Stomach (tissue), 9 donors: ENCODE measurements around the gene ARFGAP3. TPM values are rescaled to one million over a fixed set of nuclear protein-coding genes. Genes with fewer than 3 reads are reported as not detected.
A peak's percentile ranks its signal among the peaks of the same experiment; 100 is the strongest.
"Not testable (repeated sequence)": the region's sequence is repeated elsewhere in the genome, so short reads cannot be mapped to it uniquely, and the experiment has no call there.

Source experiments
- DNase-seq, 2 donors: peaks; one replicate each; pipeline versions ENCODE4 v3.0.0 to v3.0.0-alpha.2; 2013 to 2019
- H3K27ac ChIP-seq, 5 donors: fragments of 200-600 bp in 4 of 5; sonication (generic) in 4 of 5; one replicate each; pipeline ENCODE4 v1.5.1; 2013 to 2019; ENCODE audit warnings: mild to moderate bottlenecking in 1 of 5, moderate library complexity in 1 of 5
- H3K27me3 ChIP-seq, 3 donors: fragments of 200-600 bp; sonication (generic); one replicate each; pipeline ENCODE4 v1.5.1; 2017 to 2019; ENCODE audit warnings: mixed run types in 1 of 3
- H3K36me3 ChIP-seq, 4 donors: fragments of 200-600 bp; sonication (generic); 1 replicate in 3 of 4; 2 replicates in 1 of 4; pipeline ENCODE4 v1.5.1; 2016 to 2019
- H3K4me1 ChIP-seq, 4 donors: fragments of 200-600 bp; sonication (generic); one replicate each; pipeline ENCODE4 v1.5.1; 2016 to 2019
- H3K4me3 ChIP-seq, 4 donors: fragments of 200-600 bp; sonication (generic) in 3 of 4; one replicate each; pipeline ENCODE4 v1.5.1; 2016 to 2019; ENCODE audit warnings: mild to moderate bottlenecking in 1 of 4
- H3K9me3 ChIP-seq, 4 donors: fragments of 200-600 bp; sonication (generic); one replicate each; pipeline ENCODE4 v1.5.1; 2016 to 2019
- CTCF ChIP-seq, 7 experiments: fragments of 450-650 bp in 4 of 7; fragments of 200-600 bp in 3 of 7; sonication (generic) in 3 of 7; IDR thresholded peaks; one replicate each; pipeline ENCODE4 v1.5.1; 2016 to 2019; ENCODE audit warnings: antibody characterized with exemption in 7 of 7, control low read depth in 2 of 7, mild to moderate bottlenecking in 1 of 7
- EP300 ChIP-seq: sonication (generic); formaldehyde crosslinking; IDR thresholded peaks from one replicate; pipeline ENCODE4 v1.6.1; 2017; ENCODE audit warnings: antibody characterized with exemption
- POLR2A ChIP-seq, 4 donors: fragments of 450-650 bp; IDR thresholded peaks; one replicate each; pipeline ENCODE4 v1.6.1; 2016; ENCODE audit warnings: antibody characterized with exemption in 4 of 4, control low read depth in 2 of 4, mild to moderate bottlenecking in 1 of 4, moderate library complexity in 1 of 4
- POLR2AphosphoS5 ChIP-seq, 3 donors: sonication (generic); formaldehyde crosslinking; IDR thresholded peaks; one replicate each; pipeline ENCODE4 v1.6.1; 2016; ENCODE audit warnings: antibody characterized with exemption in 3 of 3
- WGBS, 5 donors: extraction: QIAGEN DNeasy Blood & Tissue Kit in 3 of 5; methylation state at CpG; one replicate each; pipeline versions ENCODE4 v1.1.5 to v1.1.7; 2013 to 2018; 5-methylcytosine and 5-hydroxymethylcytosine counted together
- intact Hi-C: fragments of 100-400 bp; cut with DNase I; formaldehyde crosslinking; loops from one replicate; pipeline ENCODE4 v1.15.1; 2023; ENCODE audit warnings: low total_unique reads
- polyA plus RNA-seq, 3 donors: library from polyadenylated mRNA; stranded (reverse); fragments of 200-250 nt; gene quantifications; one replicate each; pipeline ENCODE4 v1.2.3, GENCODE V29; 2013
- total RNA-seq, 5 donors: library from RNA; depleted of rRNA; stranded (reverse); fragments of >200 nt; gene quantifications; one replicate each; pipeline versions ENCODE4 v1.1.0 to v1.2.3, GENCODE V29; 2014 to 2016
- donor health status: healthy with polysubstance abuse.
- donor health status: Bipolar disorder and iron deficiency.
- donor health status: healthy.

ARFGAP3 gene
- total and polyA plus RNA-seq, 8 donors = 4.6 to 77.5 (median 39.9) TPM

DNA sequence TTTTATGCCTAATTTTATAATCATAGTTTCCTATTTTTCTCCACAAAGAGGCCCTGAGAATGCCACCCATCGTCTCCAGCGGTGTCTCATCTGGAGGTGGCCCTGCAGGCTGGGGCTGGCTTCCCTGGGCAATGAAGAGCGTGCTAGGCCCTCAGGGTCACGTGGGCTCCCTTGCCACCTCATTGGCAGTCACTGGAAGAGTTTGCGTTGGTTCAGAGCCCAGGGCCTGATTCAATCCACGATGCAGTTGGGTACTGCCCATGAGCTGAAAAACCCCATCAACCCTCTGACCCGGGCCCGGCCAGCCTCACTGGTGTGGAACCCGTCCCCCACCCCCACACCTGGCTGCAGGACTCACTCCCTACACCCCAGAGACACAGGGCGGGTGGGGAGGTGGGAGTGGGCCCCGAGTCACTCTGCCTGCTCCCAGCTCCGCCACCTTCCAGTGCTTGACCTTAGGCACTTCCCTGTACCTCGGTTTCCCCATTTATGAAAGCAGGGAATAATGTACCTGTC, 93.0 kb downstream of the ARFGAP3 start:
- Histone ChIP-seq H3K27me3 (no peaks in the 10 kb centered on the region), H3K36me3 (no peaks in the 10 kb centered on the region), H3K9me3 (no peaks in the 10 kb centered on the region), H3K4me1 (peaks cover 1 to 7% (median 3%) of the 10 kb centered on the region in 4 donors), H3K27ac (no peak overlapping the region), H3K4me3 (no peak overlapping the region)
- TF ChIP-seq POLR2AphosphoS5 (IDR thresholded peaks at IDR 0.05) = no peak
- TF ChIP-seq CTCF (IDR thresholded peaks at IDR 0.05) = no peak
- TF ChIP-seq EP300 = no peak
- no peak for TF ChIP-seq POLR2A (IDR thresholded peaks at IDR 0.05)
- intact Hi-C loops = no loop called here
- DNase-seq = no peak
- WGBS, 5 donors = 78 to 91% (median 85%) methylated on average over 10 to 13 of the region's 13 CpGs

- intact Hi-C loops = no loop called here
- H3K4me3 ChIP-seq = no peak overlapping the region
- no peaks in the 10 kb centered on the region for H3K36me3 ChIP-seq
- no peak overlapping the region for H3K27ac ChIP-seq
- TF ChIP-seq CTCF (IDR thresholded peaks at IDR 0.05) = no peak
- no peak for TF ChIP-seq POLR2AphosphoS5 (IDR thresholded peaks at IDR 0.05)
- no peak for TF ChIP-seq POLR2A (IDR thresholded peaks at IDR 0.05)
- no peak for TF ChIP-seq EP300
- WGBS, 5 donors = 70 to 85% (median 83%) methylated on average over 18 of the region's 18 CpGs
- no peaks in the 10 kb centered on the region for H3K9me3 ChIP-seq
- peaks cover 0 to 3% (median under 1%) of the 10 kb centered on the region in 4 donors for H3K4me1 ChIP-seq
- no peaks in the 10 kb centered on the region for H3K27me3 ChIP-seq
- DNase-seq = no peak
These were observed 96.1 kb downstream of the ARFGAP3 start for GRCh38 chr22:42760806-42761565.

GRCh38 chr22:42758931-42759629, 98.0 kb downstream of the ARFGAP3 start:
- Histone ChIP-seq H3K4me3 (no peak overlapping the region), H3K27ac (peak overlapping the region in 1 of 5 donors; percentile 14), H3K9me3 (no peaks in the 10 kb centered on the region), H3K27me3 (no peaks in the 10 kb centered on the region), H3K4me1 (peaks cover 6 to 22% (median 11%) of the 10 kb centered on the region in 4 donors), H3K36me3 (no peaks in the 10 kb centered on the region)
- intact Hi-C loops = no loop called here
- no peak for DNase-seq
- 85 to 92% (median 91%) methylated on average over 23 of the region's 23 CpGs for whole genome bisulfite sequencing, 5 donors
- TF ChIP-seq POLR2A (IDR thresholded peaks at IDR 0.05) (no peak), CTCF (IDR thresholded peaks at IDR 0.05) (no peak), EP300 (no peak), POLR2AphosphoS5 (IDR thresholded peaks at IDR 0.05) (no peak)

GRCh38 chr22:42755553-42755952, 101.5 kb downstream of the ARFGAP3 start:
- H3K9me3 ChIP-seq, H3K27me3 ChIP-seq, H3K36me3 ChIP-seq, intact Hi-C loops, DNase-seq, H3K4me3 ChIP-seq: not testable (repeated sequence)
- H3K27ac ChIP-seq = peak overlapping the region; percentile 13 to 77 (median 26)
- H3K4me1 ChIP-seq = peaks cover 14 to 37% (median 17%) of the 10 kb centered on the region in 4 donors
- WGBS, 5 donors = 55 to 67% (median 64%) methylated on average over 5 of the region's 5 CpGs

DNA sequence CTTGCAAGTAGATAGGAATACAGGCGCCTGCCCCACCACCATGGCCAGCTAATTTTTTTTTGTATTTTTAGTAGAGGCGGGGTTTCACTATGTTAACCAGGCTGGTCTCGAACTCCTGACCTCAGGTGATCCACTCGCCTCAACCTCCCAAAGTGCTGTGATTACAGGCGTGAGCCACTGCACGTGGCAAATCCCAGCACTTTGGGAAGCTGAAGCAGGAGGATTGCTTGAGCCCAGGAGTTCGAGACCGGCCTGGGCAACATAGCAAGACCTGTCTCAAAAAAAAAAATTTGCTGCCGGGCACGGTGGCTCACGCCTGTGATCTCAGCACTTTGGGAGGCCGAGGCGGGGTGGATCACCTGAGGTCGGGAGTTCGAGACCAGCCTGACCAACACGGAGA, 102.0 kb downstream of the ARFGAP3 start:
- H3K4me1 ChIP-seq = peaks cover 14 to 37% (median 17%) of the 10 kb centered on the region in 4 donors
- H3K36me3 ChIP-seq, H3K27me3 ChIP-seq, intact Hi-C loops, H3K4me3 ChIP-seq, H3K9me3 ChIP-seq, DNase-seq: not testable (repeated sequence)
- 69 to 88% (median 78%) methylated on average over 13 to 16 of the region's 16 CpGs for WGBS, 5 donors
- peak overlapping the region; percentile 49 to 77 (median 72) for H3K27ac ChIP-seq
